HG03469 (cell line): Measurements from ENCODE around the gene A1BG.

ENCODE experiments used
- ATAC-seq: cut with Tn5 transposase; IDR thresholded peaks from one replicate; pipeline ENCODE4 v1.9.1; 2021; ENCODE audit warnings: mild to moderate bottlenecking, moderate library complexity, moderate number of reproducible peaks; ENCODE audit not compliant: unreplicated experiment

Gene A1BG, protein sequence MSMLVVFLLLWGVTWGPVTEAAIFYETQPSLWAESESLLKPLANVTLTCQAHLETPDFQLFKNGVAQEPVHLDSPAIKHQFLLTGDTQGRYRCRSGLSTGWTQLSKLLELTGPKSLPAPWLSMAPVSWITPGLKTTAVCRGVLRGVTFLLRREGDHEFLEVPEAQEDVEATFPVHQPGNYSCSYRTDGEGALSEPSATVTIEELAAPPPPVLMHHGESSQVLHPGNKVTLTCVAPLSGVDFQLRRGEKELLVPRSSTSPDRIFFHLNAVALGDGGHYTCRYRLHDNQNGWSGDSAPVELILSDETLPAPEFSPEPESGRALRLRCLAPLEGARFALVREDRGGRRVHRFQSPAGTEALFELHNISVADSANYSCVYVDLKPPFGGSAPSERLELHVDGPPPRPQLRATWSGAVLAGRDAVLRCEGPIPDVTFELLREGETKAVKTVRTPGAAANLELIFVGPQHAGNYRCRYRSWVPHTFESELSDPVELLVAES

DNA sequence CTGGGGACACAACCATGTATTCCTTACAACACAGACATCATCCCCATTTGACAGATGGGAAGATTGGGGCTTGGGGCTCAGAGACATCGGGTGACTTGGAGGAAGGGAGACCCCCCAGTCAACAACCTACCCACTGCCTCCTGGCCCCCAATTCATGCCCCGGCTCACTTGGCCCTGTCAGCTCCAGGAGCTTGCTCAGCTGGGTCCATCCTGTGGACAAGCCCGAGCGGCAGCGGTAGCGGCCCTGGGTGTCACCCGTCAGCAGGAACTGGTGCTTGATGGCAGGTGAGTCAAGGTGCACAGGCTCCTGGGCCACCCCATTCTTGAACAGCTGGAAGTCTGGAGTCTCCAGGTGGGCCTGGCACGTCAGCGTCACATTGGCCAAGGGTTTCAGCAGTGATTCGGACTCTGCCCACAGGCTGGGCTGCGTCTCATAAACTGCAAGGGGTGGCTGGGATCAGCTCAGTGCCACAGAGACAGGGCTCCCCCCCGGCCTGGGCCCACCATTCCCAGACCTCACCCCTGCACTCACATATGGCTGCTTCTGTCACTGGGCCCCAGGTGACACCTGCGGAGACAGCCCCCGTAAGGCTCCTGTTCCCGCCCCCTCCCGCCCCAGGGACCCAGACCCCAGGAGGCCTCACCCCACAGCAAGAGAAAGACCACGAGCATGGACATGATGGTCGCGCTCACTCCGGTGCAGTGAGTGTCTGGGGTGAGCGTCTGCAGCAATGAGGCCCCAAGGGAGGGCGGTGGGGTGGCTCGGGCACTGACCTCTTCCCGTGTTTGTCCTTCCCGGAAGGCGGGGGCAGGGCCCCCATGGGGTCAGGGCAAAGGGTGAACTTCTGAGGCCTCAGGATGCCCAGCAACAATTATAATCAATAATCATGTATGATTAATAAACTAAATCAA, at the start of gene A1BG:
A1BG (minus strand) TSS at position 733 of the 912 bp plus-strand sequence; CDS start at position 678, 55 bp downstream.
- no peak for ATAC-seq

DNA sequence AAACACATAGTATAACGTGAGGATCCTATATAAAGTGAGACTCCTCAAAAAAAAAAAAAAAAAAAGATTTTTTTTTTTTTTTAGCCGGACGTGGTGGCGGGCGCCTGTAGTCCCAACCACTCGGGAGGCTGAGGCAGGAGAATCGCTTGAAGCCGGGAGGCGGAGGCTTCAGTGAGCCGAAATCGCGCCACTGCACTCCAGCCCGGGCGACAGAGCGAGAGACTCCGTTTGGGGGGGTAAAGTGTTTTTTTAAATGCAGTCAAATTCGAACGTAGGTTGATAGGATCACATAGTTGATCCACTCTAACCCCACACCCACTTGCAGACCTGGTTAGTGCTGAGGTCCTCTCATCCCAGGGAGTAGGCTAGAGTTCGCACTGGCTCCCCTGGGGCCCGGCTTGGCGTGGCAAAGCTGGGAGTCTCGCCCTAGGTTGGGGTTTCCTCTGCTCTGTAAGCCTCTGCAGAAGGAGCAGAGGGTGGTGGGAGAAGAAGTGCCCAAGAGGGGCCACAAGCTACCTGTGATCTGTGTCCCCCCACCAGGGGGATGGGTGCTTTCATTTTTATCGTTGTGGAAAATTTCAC, 48.6 kb upstream of the A1BG start:
- no peak for ATAC-seq

DNA sequence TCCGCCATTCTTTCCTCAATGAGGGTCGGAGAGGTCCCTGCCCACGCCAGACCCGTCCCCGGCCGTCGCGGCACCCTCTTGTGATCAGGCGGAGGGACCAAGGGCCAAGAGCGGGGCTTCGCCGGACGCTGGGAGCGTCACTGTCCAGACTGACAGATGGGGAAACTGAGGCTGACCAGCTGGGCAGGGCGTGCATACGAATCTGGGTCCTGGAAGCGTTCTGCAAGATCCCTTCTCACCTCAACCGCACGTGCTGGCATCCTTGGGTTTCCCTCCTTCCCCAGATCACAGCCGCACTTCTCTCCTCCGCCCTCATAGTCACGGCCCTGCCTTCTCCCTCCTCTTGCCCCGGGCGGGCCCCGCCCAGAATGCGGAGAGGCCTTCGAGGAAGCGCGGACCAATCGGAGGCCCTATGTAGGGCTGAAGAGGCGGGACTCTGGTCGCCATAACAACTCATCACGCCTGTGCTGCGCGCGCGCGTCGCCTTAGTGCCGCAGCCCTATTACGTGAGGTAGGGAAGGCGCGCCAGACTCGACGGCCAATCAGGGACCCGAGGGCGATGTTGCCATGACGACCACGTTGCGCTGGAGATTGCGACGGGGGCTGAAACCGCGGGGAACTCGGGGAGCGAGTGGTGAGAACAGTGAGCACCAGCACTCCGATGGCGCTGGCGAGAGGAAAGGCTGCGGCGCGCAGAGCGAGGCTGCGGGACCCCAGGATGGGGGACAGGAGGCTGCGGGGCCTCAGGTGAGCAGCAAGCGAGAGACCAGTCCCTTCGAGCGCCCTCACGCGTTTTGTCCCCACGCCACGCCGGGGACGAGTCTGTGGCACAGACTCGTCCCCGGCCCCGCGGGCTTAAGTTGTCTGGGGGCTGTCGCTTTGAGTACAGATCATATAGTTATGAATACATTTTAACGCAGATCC, 47.9 kb upstream of the A1BG start:
- peak; percentile 94 for ATAC-seq

DNA sequence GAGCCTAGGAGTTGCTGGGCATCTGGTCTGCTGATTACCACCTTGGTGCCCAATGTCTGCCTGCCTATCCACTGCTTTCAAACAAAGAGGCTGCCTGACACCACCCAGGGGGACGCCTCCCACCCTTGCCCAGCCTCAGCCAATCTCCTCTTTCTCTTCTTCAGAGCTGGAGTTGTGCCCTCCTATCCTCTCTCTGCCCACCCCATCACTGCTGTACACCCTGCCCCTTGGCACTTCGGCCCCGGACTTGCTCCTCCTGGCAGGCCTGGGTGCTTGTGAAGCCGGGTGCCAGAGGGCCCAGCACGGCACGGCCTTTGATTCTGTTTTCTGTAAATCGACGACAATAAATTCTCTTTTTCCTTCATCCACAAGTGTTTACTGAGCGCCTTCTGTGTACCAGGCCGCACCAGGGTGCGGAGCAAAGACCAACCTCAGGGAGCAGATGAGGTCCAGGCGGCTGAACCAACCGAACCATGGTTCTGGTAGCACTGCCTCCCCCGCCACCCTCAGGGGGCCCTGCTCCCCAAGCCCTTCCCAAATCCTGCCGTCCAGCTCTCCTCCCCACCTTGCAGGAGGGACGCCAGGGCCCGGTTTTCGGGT, 47.1 kb upstream of the A1BG start:
- no peak for ATAC-seq

DNA sequence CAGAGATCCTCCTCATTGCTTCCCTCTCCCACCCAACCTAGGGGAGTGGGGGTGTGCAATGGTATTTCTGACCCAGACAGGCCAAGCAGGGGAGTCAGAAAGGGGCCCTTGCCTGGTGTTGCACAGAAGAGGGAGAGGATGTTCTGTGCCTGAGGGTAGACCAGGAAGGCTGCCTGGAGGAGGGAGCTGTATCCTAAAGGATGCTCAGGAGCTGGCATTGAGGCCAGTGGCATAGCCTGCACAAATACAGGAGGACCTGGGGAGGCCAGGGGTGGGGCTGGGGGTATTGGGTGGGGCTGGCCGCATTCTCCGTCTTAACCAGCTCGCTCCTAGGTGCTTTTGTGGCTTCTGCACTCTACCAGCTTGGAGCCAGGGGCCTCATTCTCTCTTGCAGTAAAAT, 46.6 kb upstream of the A1BG start:
- no peak for ATAC-seq

- ATAC-seq = no peak
Measured at GRCh38 chr19:58398545-58398944, 45.3 kb upstream of the A1BG start.

- no peak for ATAC-seq
Measured at GRCh38 chr19:58398087-58398486, 44.8 kb upstream of the A1BG start.

GRCh38 chr19:58397533-58398037, 44.3 kb upstream of the A1BG start:
- no peak for ATAC-seq

- ATAC-seq = no peak
Measured at GRCh38 chr19:58396691-58397532, 43.6 kb upstream of the A1BG start.

DNA sequence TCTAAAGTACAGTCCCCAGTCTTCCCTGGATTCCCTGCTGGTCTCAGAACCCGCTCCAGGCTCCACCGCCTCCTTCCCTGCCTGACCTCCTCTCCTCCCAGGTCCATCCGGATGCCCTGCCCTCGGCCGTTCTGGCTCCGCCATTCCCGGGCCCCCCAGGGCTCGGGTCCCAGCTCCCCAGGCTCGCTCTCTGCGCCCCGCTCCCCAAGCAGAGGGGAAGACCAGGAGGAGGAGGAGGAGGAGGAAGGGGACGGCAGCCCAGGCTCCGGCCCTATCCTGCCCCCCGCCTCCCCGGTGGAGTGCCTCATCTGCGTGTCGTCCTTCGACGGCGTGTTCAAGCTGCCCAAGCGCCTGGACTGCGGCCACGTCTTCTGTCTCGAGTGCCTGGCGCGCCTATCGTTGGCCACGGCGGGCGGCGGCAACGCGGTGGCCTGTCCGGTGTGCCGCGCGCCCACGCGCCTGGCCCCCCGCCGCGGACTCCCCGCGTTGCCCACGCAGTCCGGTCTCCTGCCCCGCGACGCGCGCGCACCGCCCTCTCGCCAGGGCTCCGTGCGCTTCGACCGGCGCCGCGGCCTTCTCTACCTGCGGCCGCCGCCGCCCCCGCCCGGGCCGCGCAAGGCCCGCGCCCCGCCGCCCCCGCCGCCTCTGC, 42.8 kb upstream of the A1BG start:
- ATAC-seq = no peak

GRCh38 chr19:58395220-58395978, 42.1 kb upstream of the A1BG start, which contains the start of gene RNF225:
Gene RNF225, plus strand, starts transcription at chr19:58395656. Its CDS starts 434 bp downstream, at chr19:58396090.
- no peak for ATAC-seq

- ATAC-seq = no peak
Measured at GRCh38 chr19:58394821-58395219, 41.5 kb upstream of the A1BG start.

- no peak for ATAC-seq
Measured at GRCh38 chr19:58393725-58394033, 40.4 kb upstream of the A1BG start.

DNA sequence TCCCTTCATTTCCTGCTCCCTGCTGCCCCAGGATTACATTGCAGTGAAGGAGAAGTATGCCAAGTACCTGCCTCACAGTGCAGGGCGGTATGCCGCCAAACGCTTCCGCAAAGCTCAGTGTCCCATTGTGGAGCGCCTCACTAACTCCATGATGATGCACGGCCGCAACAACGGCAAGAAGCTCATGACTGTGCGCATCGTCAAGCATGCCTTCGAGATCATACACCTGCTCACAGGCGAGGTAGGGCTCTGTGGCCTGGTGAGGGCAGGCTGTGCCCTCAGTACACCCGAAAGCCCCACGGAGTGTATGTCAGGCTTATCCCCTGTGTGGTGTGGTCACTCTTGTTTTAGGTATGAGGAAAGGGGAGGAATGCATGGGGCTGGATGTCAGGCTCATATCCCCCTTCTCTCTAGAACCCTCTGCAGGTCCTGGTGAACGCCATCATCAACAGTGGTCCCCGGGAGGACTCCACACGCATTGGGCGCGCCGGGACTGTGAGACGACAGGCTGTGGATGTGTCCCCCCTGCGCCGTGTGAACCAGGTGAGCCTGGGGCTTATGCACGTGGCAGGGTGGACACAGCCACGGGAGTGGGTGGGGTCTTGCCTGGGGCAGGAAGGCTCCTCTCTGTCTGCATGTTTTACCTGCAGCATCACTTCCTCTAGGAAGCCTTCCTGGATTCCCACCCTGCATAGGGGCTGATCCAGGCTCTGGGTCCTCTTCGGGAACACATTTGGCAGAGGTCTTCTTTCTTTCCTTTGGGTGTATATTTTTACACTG, 39.8 kb upstream of the A1BG start:
- no peak for ATAC-seq

DNA sequence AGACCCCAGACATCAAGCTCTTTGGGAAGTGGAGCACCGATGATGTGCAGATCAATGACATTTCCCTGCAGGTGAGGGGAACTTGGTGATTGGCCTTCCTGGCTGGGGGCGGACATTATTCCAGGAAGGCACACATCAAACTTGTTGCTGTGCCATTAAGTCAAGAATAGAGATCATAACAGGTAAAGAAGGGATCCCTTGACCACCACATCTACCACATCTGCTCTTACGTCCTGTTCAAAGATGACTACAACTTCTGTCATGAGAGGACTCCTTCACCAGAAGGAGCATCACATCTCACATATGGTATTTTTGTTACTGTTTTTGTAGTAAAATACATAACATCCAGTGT, 34.9 kb upstream of the A1BG start:
- ATAC-seq = no peak

DNA sequence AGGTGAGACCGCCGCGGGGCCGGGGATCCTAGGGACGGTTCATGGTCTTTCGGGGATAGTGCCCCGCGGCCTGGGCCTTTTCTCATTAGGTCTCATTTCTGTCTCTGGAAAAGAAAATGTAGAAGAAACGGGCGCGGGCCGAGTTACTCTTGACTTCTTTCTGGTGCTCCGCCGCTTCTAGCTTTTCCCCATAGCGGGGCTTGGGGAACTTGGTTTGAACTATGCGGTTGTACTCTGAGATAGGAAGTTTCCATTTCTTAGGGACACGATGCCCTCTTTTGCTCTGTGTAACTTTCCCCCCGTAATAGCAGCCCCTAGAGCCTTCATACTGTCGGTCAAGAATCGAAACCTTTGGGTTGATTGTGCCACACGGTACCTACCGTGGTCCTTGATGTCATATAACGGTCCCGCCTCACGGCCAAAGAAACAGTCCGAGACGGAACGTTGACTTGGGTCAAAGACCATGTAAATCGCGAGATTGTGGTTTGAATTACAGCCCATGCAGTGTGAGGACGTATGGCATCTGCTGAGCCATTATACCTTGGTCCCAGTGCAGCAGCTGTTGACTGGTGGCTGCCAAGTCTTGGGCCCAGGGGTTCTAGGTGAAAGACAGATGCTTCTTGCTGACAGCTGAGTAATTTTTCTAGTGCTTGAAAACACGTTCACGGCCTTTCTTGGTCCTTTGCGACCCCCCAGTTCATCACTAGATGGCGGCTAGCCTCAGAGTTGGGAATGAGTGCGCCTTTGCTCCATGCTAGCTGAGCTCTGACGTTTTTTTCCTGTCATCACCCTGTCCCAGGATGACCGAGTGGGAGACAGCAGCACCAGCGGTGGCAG, 34.3 kb upstream of the A1BG start:
- no peak for ATAC-seq
